Osteocyte (in vitro differentiated cells): ENCODE data around the gene SLC6A11. TPM values are rescaled to one million over a fixed set of nuclear protein-coding genes. Genes with fewer than 3 reads are reported as not detected.
A peak's percentile ranks its signal among the peaks of the same experiment; 100 is the strongest.

Experiments
- DNase-seq: peaks from one replicate; pipeline ENCODE4 v3.0.0; 2021; ENCODE audit warnings: mixed read lengths; ENCODE audit not compliant: unreplicated experiment; ENCODE audit errors: extremely low spot score
- H3K27ac Mint-ChIP-seq: one replicate; pipeline ENCODE4 v1.8.0; 2021; ENCODE audit warnings: mild to moderate bottlenecking, mixed read lengths; ENCODE audit not compliant: unreplicated experiment
- H3K27me3 Mint-ChIP-seq: one replicate; pipeline ENCODE4 v1.8.0; 2021; ENCODE audit warnings: mixed read lengths; ENCODE audit not compliant: unreplicated experiment
- H3K36me3 Mint-ChIP-seq: one replicate; pipeline ENCODE4 v1.8.0; 2021; ENCODE audit warnings: mixed read lengths; ENCODE audit not compliant: unreplicated experiment
- H3K4me1 Mint-ChIP-seq: one replicate; pipeline ENCODE4 v1.8.0; 2021; ENCODE audit warnings: mixed read lengths; ENCODE audit not compliant: unreplicated experiment
- H3K4me3 Mint-ChIP-seq: one replicate; pipeline ENCODE4 v1.8.0; 2021; ENCODE audit warnings: mild to moderate bottlenecking, moderate library complexity, mixed read lengths; ENCODE audit not compliant: unreplicated experiment
- H3K9me3 Mint-ChIP-seq: one replicate; pipeline ENCODE4 v1.8.0; 2021; ENCODE audit warnings: mixed read lengths; ENCODE audit not compliant: unreplicated experiment
- CTCF ChIP-seq: fragments of 200-600 bp; sonication (generic); IDR thresholded peaks from 2 replicates; pipeline ENCODE4 v1.5.0; 2021; ENCODE audit warnings: antibody characterized with exemption, mild to moderate bottlenecking, moderate library complexity
- total RNA-seq: library from RNA; stranded (reverse); gene quantifications from 2 replicates; pipeline ENCODE4 v1.2.1, GENCODE V29; 2021

SLC6A11 gene
- total RNA-seq, 1 donor from 2014 or later = not detected

- no peak for TF ChIP-seq CTCF
- Mint-ChIP-seq H3K27ac (no peak overlapping the region), H3K4me3 (no peak overlapping the region), H3K36me3 (no peaks in the 10 kb centered on the region), H3K4me1 (no peaks in the 10 kb centered on the region), H3K9me3 (no peaks in the 10 kb centered on the region), H3K27me3 (peaks cover 23% of the 10 kb centered on the region)
- DNase-seq = no peak
Measured at GRCh38 chr3:10875914-10876313, 59.9 kb downstream of the SLC6A11 start.

- no peak overlapping the region for H3K27ac Mint-ChIP-seq
- no peaks in the 10 kb centered on the region for H3K36me3 Mint-ChIP-seq
- H3K9me3 Mint-ChIP-seq = no peaks in the 10 kb centered on the region
- no peaks in the 10 kb centered on the region for H3K4me1 Mint-ChIP-seq
- no peak overlapping the region for H3K4me3 Mint-ChIP-seq
- H3K27me3 Mint-ChIP-seq = peaks cover 24% of the 10 kb centered on the region
- DNase-seq = no peak
- TF ChIP-seq CTCF = no peak
Measured at GRCh38 chr3:10876661-10877060, 60.6 kb downstream of the SLC6A11 start.

- Mint-ChIP-seq H3K4me3 (no peak overlapping the region), H3K36me3 (no peaks in the 10 kb centered on the region), H3K9me3 (no peaks in the 10 kb centered on the region), H3K27me3 (peaks cover 15% of the 10 kb centered on the region), H3K27ac (no peak overlapping the region), H3K4me1 (no peaks in the 10 kb centered on the region)
- no peak for DNase-seq
- TF ChIP-seq CTCF = no peak
Measured at GRCh38 chr3:10882851-10883250, 66.8 kb downstream of the SLC6A11 start.

GRCh38 chr3:10883478-10884234, 67.6 kb downstream of the SLC6A11 start:
- no peaks in the 10 kb centered on the region for H3K9me3 Mint-ChIP-seq
- H3K36me3 Mint-ChIP-seq = no peaks in the 10 kb centered on the region
- H3K4me3 Mint-ChIP-seq = no peak overlapping the region
- H3K4me1 Mint-ChIP-seq = no peaks in the 10 kb centered on the region
- DNase-seq = no peak
- peaks cover 15% of the 10 kb centered on the region for H3K27me3 Mint-ChIP-seq
- no peak overlapping the region for H3K27ac Mint-ChIP-seq
- peak; percentile 48 for TF ChIP-seq CTCF

GRCh38 chr3:10887015-10887414, 71.0 kb downstream of the SLC6A11 start:
- peaks cover 12% of the 10 kb centered on the region for H3K9me3 Mint-ChIP-seq
- no peak overlapping the region for H3K27ac Mint-ChIP-seq
- no peaks in the 10 kb centered on the region for H3K4me1 Mint-ChIP-seq
- no peak for DNase-seq
- peaks cover 7% of the 10 kb centered on the region for H3K27me3 Mint-ChIP-seq
- no peaks in the 10 kb centered on the region for H3K36me3 Mint-ChIP-seq
- no peak for TF ChIP-seq CTCF
- no peak overlapping the region for H3K4me3 Mint-ChIP-seq
